ENCODE measurements around the gene AGBL4.

The AGBL4 gene

DNA sequence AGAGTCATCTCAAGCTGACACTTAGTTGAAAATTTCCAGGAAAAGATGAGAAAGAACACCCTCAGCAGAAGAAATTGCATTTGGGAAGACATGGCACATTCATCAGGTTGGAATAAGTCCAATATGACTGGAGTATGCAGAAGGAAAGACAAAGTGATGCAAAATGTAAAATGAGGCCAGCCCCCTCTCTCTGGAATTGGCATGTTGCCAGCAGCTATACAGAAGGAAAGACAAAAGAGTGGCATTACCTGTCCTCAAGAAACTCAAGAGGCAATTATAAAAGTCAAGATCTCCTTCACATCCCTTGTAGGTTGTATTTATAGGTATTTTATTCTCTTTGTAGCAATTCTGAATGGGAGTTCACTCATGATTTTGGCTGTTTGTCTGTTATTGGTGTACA is 426.3 kb downstream of the AGBL4 start:
- H3K4me3 ChIP-seq (ENCODE audit: insufficient read depth in 1 of 2, low read depth in 1 of 2, low read length in 2 of 2), result no peak overlapping the region
- H2BK15ac ChIP-seq (ENCODE audit: low read depth, poor library complexity, severe bottlenecking), result no peak overlapping the region
- H3K4ac ChIP-seq (ENCODE audit: low read depth in 1 of 2, low read length in 2 of 2), result no peak overlapping the region
- no peak overlapping the region for H3K9ac ChIP-seq (ENCODE audit: low read length)
- H2BK12ac ChIP-seq (ENCODE audit: low read length in 2 of 2), result no peak overlapping the region
- no peak overlapping the region for H2BK5ac ChIP-seq (ENCODE audit: low read depth, low read length, poor library complexity, severe bottlenecking)
- no peak overlapping the region for H2AK5ac ChIP-seq (ENCODE audit: low read length, severe bottlenecking)
- no peak for DNase-seq
- H4K8ac ChIP-seq (ENCODE audit: low read length), result no peak overlapping the region
- no peaks in the 10 kb centered on the region for H3K4me1 ChIP-seq (ENCODE audit: control insufficient read depth, insufficient read depth, low read depth, low read length)
- H3K18ac ChIP-seq (ENCODE audit: low read depth in 1 of 2, low read length in 2 of 2), result no peak overlapping the region
- H3K27me3 ChIP-seq (ENCODE audit: control insufficient read depth in 1 of 2, insufficient read depth in 1 of 2, low read length in 2 of 2), result no peaks in the 10 kb centered on the region
- H2BK120ac ChIP-seq (ENCODE audit: low read depth, low read length), result no peak overlapping the region
- H3K23ac ChIP-seq (ENCODE audit: low read length in 2 of 2), result no peak overlapping the region
- H3K9me3 ChIP-seq (ENCODE audit: control insufficient read depth, low read length), result peaks cover 11% of the 10 kb centered on the region
- H4K91ac ChIP-seq (ENCODE audit: low read length), result no peak overlapping the region
- H3K14ac ChIP-seq (ENCODE audit: low read length in 2 of 2), result no peak overlapping the region
- no peaks in the 10 kb centered on the region for H3K36me3 ChIP-seq (ENCODE audit: control insufficient read depth in 1 of 2, insufficient read depth in 2 of 2, low read depth in 1 of 2, low read length in 2 of 2)
- no peak overlapping the region for H2AFZ ChIP-seq (ENCODE audit: low read depth, low read length)
- H3K27ac ChIP-seq (ENCODE audit: low read length, poor library complexity, severe bottlenecking), result no peak overlapping the region
- no peak overlapping the region for H3K4me2 ChIP-seq (ENCODE audit: low read length, poor library complexity, severe bottlenecking)
- H3K79me1 ChIP-seq (replicated peaks; ENCODE audit: low read length, poor library complexity, severe bottlenecking), result no peaks in the 10 kb centered on the region

DNA sequence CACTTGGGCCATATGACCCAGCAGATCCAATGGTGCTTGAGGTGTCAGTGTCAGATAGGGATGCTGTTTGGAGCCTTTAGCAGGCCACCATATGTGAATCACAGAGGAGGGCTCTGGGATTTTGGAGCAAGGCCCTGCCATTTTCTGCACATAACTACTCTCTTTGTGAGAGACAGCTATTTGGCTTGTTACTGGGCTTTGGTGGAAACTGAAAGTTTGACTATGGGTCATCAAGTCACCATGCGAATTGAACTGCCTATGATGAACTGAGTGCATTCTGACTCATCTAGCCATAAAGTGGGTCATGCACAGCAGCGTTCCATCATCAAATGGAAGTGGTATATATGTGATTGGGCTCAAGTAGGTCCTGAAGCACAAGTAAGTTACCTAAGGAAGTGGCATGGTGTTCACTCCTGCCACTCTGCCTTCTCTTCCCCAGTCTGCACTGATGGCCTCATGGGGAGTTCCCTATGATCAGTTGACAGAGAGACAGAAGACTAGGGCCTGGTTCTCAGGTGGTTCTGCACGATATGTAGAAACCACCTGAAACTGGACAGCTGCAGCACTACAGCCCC is 447.3 kb downstream of the AGBL4 start:
- no peak overlapping the region for H2BK5ac ChIP-seq (ENCODE audit: low read depth, low read length, poor library complexity, severe bottlenecking)

DNA sequence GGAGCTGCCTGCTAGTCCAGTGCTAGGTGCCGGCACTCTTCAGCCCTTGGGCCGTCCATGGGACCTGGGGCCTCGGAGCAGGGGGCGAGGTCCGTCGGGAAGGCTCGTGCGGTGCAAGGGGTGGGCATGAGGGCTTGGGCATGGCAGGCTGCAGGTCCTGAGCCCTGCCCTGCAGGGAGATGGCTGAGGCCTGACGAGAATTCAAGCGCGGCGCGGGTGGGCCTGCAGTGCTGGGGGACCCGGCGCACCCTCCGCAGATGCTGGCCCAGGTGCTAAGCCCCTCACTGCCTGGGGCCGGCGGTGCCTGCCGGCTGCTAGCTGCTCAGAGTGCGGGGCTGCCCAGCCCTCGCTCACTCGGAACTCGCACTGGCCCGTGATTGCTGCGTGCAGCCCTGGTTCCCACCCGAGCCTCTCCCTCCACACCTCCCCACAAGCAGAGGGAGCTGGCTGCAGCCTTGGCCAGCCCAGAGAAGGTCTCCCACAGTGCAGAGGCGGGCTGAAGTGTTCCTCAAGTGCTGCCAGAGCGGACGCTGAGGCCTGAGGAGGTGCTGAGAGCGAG is 467.0 kb downstream of the AGBL4 start:
- H4K8ac ChIP-seq (ENCODE audit: low read length), result no peak overlapping the region
- no peak overlapping the region for H3K4me2 ChIP-seq (ENCODE audit: low read length, poor library complexity, severe bottlenecking)
- H3K4me1 ChIP-seq (ENCODE audit: control insufficient read depth, insufficient read depth, low read depth, low read length), result no peaks in the 10 kb centered on the region
- no peak overlapping the region for H4K91ac ChIP-seq (ENCODE audit: low read length)
- H3K14ac ChIP-seq (ENCODE audit: low read length in 2 of 2), result no peak overlapping the region
- no peak overlapping the region for H3K9ac ChIP-seq (ENCODE audit: low read length)
- no peak overlapping the region for H2BK12ac ChIP-seq (ENCODE audit: low read length in 2 of 2)
- H3K27ac ChIP-seq (ENCODE audit: low read length, poor library complexity, severe bottlenecking), result no peak overlapping the region
- H3K36me3 ChIP-seq (ENCODE audit: control insufficient read depth in 1 of 2, insufficient read depth in 2 of 2, low read depth in 1 of 2, low read length in 2 of 2), result no peaks in the 10 kb centered on the region
- WGBS, result 86% methylated on average over 28 of the region's 30 CpGs
- H3K4ac ChIP-seq (ENCODE audit: low read depth in 1 of 2, low read length in 2 of 2), result no peak overlapping the region
- no peaks in the 10 kb centered on the region for H3K27me3 ChIP-seq (ENCODE audit: control insufficient read depth in 1 of 2, insufficient read depth in 1 of 2, low read length in 2 of 2)
- no peak overlapping the region for H2AK5ac ChIP-seq (ENCODE audit: low read length, severe bottlenecking)
- DNase-seq, result no peak
- peaks cover 10% of the 10 kb centered on the region for H3K9me3 ChIP-seq (ENCODE audit: control insufficient read depth, low read length)
- H3K23ac ChIP-seq (ENCODE audit: low read length in 2 of 2), result no peak overlapping the region
- H2BK5ac ChIP-seq (ENCODE audit: low read depth, low read length, poor library complexity, severe bottlenecking), result no peak overlapping the region
- H2BK15ac ChIP-seq (ENCODE audit: low read depth, poor library complexity, severe bottlenecking), result no peak overlapping the region
- no peak overlapping the region for H2AFZ ChIP-seq (ENCODE audit: low read depth, low read length)
- no peak overlapping the region for H2BK120ac ChIP-seq (ENCODE audit: low read depth, low read length)
- no peaks in the 10 kb centered on the region for H3K79me1 ChIP-seq (replicated peaks; ENCODE audit: low read length, poor library complexity, severe bottlenecking)
- H3K18ac ChIP-seq (ENCODE audit: low read depth in 1 of 2, low read length in 2 of 2), result no peak overlapping the region
- H3K4me3 ChIP-seq (ENCODE audit: insufficient read depth in 1 of 2, low read depth in 1 of 2, low read length in 2 of 2), result no peak overlapping the region

More for the DNA sequence above, 447.3 kb downstream of the AGBL4 start:
- no peak overlapping the region for H2BK120ac ChIP-seq (ENCODE audit: low read depth, low read length)
- H4K91ac ChIP-seq (ENCODE audit: low read length), result no peak overlapping the region
- no peak overlapping the region for H3K4me2 ChIP-seq (ENCODE audit: low read length, poor library complexity, severe bottlenecking)
- H3K36me3 ChIP-seq (ENCODE audit: control insufficient read depth in 1 of 2, insufficient read depth in 2 of 2, low read depth in 1 of 2, low read length in 2 of 2), result no peaks in the 10 kb centered on the region
- DNase-seq, result no peak
- no peak overlapping the region for H3K23ac ChIP-seq (ENCODE audit: low read length in 2 of 2)
- H3K79me1 ChIP-seq (replicated peaks; ENCODE audit: low read length, poor library complexity, severe bottlenecking), result no peaks in the 10 kb centered on the region
- 43% methylated on average over 3 of the region's 3 CpGs for WGBS
- H2BK12ac ChIP-seq (ENCODE audit: low read length in 2 of 2), result no peak overlapping the region
- H2AK5ac ChIP-seq (ENCODE audit: low read length, severe bottlenecking), result no peak overlapping the region
- H2AFZ ChIP-seq (ENCODE audit: low read depth, low read length), result no peak overlapping the region
- H4K8ac ChIP-seq (ENCODE audit: low read length), result no peak overlapping the region
- no peak overlapping the region for H2BK15ac ChIP-seq (ENCODE audit: low read depth, poor library complexity, severe bottlenecking)
- H3K4me3 ChIP-seq (ENCODE audit: insufficient read depth in 1 of 2, low read depth in 1 of 2, low read length in 2 of 2), result no peak overlapping the region
- no peaks in the 10 kb centered on the region for H3K4me1 ChIP-seq (ENCODE audit: control insufficient read depth, insufficient read depth, low read depth, low read length)
- no peaks in the 10 kb centered on the region for H3K27me3 ChIP-seq (ENCODE audit: control insufficient read depth in 1 of 2, insufficient read depth in 1 of 2, low read length in 2 of 2)
- peaks cover 45% of the 10 kb centered on the region for H3K9me3 ChIP-seq (ENCODE audit: control insufficient read depth, low read length)
- H3K4ac ChIP-seq (ENCODE audit: low read depth in 1 of 2, low read length in 2 of 2), result no peak overlapping the region
- H3K18ac ChIP-seq (ENCODE audit: low read depth in 1 of 2, low read length in 2 of 2), result no peak overlapping the region
- H3K27ac ChIP-seq (ENCODE audit: low read length, poor library complexity, severe bottlenecking), result no peak overlapping the region
- no peak overlapping the region for H3K14ac ChIP-seq (ENCODE audit: low read length in 2 of 2)
- no peak overlapping the region for H3K9ac ChIP-seq (ENCODE audit: low read length)

DNA sequence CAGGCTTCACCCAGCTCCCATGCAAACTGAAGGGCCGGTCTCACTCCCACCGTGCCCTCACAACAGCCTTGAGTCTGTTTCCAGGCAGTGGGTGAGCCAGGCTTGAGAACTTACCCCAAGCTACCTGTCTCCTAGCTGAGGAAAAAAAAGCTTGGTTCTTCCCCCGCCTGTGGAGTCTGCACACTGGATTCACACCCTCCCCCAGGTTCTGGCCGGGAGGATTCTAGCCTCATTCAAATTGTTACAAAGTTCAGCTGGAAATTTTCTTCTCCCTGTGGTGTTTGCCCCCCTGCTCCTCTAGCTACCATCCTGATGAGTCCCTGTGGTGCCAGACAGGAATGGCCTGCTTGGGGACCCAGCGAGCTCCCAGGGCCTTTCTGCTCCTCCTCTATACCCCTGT is 471.7 kb downstream of the AGBL4 start:
- Histone ChIP-seq H3K9ac (ENCODE audit: low read length) (no peak overlapping the region), H3K4me3 (ENCODE audit: insufficient read depth in 1 of 2, low read depth in 1 of 2, low read length in 2 of 2) (no peak overlapping the region), H3K79me1 (replicated peaks; ENCODE audit: low read length, poor library complexity, severe bottlenecking) (no peaks in the 10 kb centered on the region), H3K4me1 (ENCODE audit: control insufficient read depth, insufficient read depth, low read depth, low read length) (no peaks in the 10 kb centered on the region), H2BK5ac (ENCODE audit: low read depth, low read length, poor library complexity, severe bottlenecking) (no peak overlapping the region), H3K4me2 (ENCODE audit: low read length, poor library complexity, severe bottlenecking) (no peak overlapping the region), H3K18ac (ENCODE audit: low read depth in 1 of 2, low read length in 2 of 2) (no peak overlapping the region), H2AK5ac (ENCODE audit: low read length, severe bottlenecking) (no peak overlapping the region), H2BK120ac (ENCODE audit: low read depth, low read length) (no peak overlapping the region), H2BK12ac (ENCODE audit: low read length in 2 of 2) (no peak overlapping the region), H3K14ac (ENCODE audit: low read length in 2 of 2) (no peak overlapping the region), H3K9me3 (ENCODE audit: control insufficient read depth, low read length) (peaks cover 13% of the 10 kb centered on the region), H4K8ac (ENCODE audit: low read length) (no peak overlapping the region), H4K91ac (ENCODE audit: low read length) (no peak overlapping the region), H3K27me3 (ENCODE audit: control insufficient read depth in 1 of 2, insufficient read depth in 1 of 2, low read length in 2 of 2) (no peaks in the 10 kb centered on the region), H3K36me3 (ENCODE audit: control insufficient read depth in 1 of 2, insufficient read depth in 2 of 2, low read depth in 1 of 2, low read length in 2 of 2) (no peaks in the 10 kb centered on the region), H3K23ac (ENCODE audit: low read length in 2 of 2) (no peak overlapping the region), H2AFZ (ENCODE audit: low read depth, low read length) (no peak overlapping the region), H3K4ac (ENCODE audit: low read depth in 1 of 2, low read length in 2 of 2) (no peak overlapping the region), H3K27ac (ENCODE audit: low read length, poor library complexity, severe bottlenecking) (no peak overlapping the region), H2BK15ac (ENCODE audit: low read depth, poor library complexity, severe bottlenecking) (no peak overlapping the region)
- DNase-seq, result no peak
- 65% methylated on average over 5 of the region's 5 CpGs for WGBS

All from mesenchymal stem cell (in vitro differentiated cells and primary cell).